HG03571 (cell line): Measurements from ENCODE around the gene IGFBP7.

Experiments
- ATAC-seq: cut with Tn5 transposase; IDR thresholded peaks from one replicate; pipeline ENCODE4 v1.9.1; 2021; ENCODE audit not compliant: unreplicated experiment

The IGFBP7 gene

GRCh38 chr4:57044279-57044678 lies 65.9 kb downstream of the IGFBP7 start:
- ATAC-seq: no peak

- ATAC-seq: no peak
These were observed 66.6 kb downstream of the IGFBP7 start for GRCh38 chr4:57043347-57044251.

GRCh38 chr4:57042711-57043169 lies 67.4 kb downstream of the IGFBP7 start:
- no peak for ATAC-seq

- no peak for ATAC-seq
These were observed 69.2 kb downstream of the IGFBP7 start for GRCh38 chr4:57041020-57041419.

- ATAC-seq: no peak
These were observed 69.7 kb downstream of the IGFBP7 start for GRCh38 chr4:57040510-57040909.

- no peak for ATAC-seq
These were observed 70.8 kb downstream of the IGFBP7 start for GRCh38 chr4:57039345-57039744.

GRCh38 chr4:57037982-57038604 lies 72.1 kb downstream of the IGFBP7 start:
- ATAC-seq: no peak

- ATAC-seq: no peak
These were observed 75.7 kb downstream of the IGFBP7 start for GRCh38 chr4:57034520-57034919.

GRCh38 chr4:57023104-57023503 lies 87.1 kb downstream of the IGFBP7 start:
- no peak for ATAC-seq

GRCh38 chr4:57020467-57021101 lies 89.6 kb downstream of the IGFBP7 start:
- no peak for ATAC-seq

GRCh38 chr4:57018980-57019379 lies 91.2 kb downstream of the IGFBP7 start:
- no peak for ATAC-seq

- ATAC-seq: no peak
These were observed 96.6 kb downstream of the IGFBP7 start for GRCh38 chr4:57013543-57014120.

GRCh38 chr4:56999751-57000150 lies 110.4 kb downstream of the IGFBP7 start:
- ATAC-seq: no peak

GRCh38 chr4:56995525-56995924 lies 114.7 kb downstream of the IGFBP7 start:
- no peak for ATAC-seq

- no peak for ATAC-seq
These were observed 119.9 kb downstream of the IGFBP7 start for GRCh38 chr4:56990109-56990905.

GRCh38 chr4:56986952-56987351 lies 123.2 kb downstream of the IGFBP7 start:
- no peak for ATAC-seq

- no peak for ATAC-seq
These were observed 124.0 kb downstream of the IGFBP7 start for GRCh38 chr4:56986192-56986591.

GRCh38 chr4:56981795-56982201 lies 128.4 kb downstream of the IGFBP7 start:
- no peak for ATAC-seq
